ES-I3 (cell line): ENCODE measurements around the gene USO1.
"Not testable (repeated sequence)": the region's sequence is repeated elsewhere in the genome, so short reads cannot be mapped to it uniquely, and the experiment has no call there.

Experiments used
- H3K36me3 ChIP-seq: 2 replicates; pipeline ENCODE4 v1.6.1; 2013; ENCODE audit warnings: mild to moderate bottlenecking, low read length, control low read depth, moderate library complexity; ENCODE audit not compliant: insufficient read depth
- H3K4me1 ChIP-seq: 2 replicates; pipeline ENCODE4 v1.6.1; 2013; ENCODE audit warnings: mild to moderate bottlenecking, control low read depth, low read length; ENCODE audit not compliant: insufficient read depth
- H3K9ac ChIP-seq: 2 replicates; pipeline ENCODE4 v1.6.1; 2013; ENCODE audit warnings: low read depth, mild to moderate bottlenecking, low read length, moderate library complexity
- H3K9me3 ChIP-seq: 2 replicates; pipeline ENCODE4 v1.6.1; 2013; ENCODE audit warnings: mild to moderate bottlenecking, low read length, moderate library complexity; ENCODE audit not compliant: control insufficient read depth, insufficient read depth

Gene USO1

GRCh38 chr4:75724066-75724866, at the start of gene USO1:
Gene USO1, plus strand, starts transcription at chr4:75724577. Its CDS starts 243 bp downstream, at chr4:75724820.
- H3K36me3 ChIP-seq: no peaks in the 10 kb centered on the region
- peak within 1 kb of the TSS; percentile 96 for H3K9ac ChIP-seq
- H3K9me3 ChIP-seq: no peaks in the 10 kb centered on the region
- H3K4me1 ChIP-seq: peaks cover 9% of the 10 kb centered on the region; the same call in 1 of the 2 replicates

GRCh38 chr4:75675004-75675531, 49.3 kb upstream of the USO1 start:
- Histone ChIP-seq H3K9me3 (no peaks in the 10 kb centered on the region), H3K36me3 (no peaks in the 10 kb centered on the region), H3K9ac (no peak overlapping the region), H3K4me1 (peaks cover 10% of the 10 kb centered on the region; the same call in 1 of the 2 replicates)

- Histone ChIP-seq H3K36me3 (no peaks in the 10 kb centered on the region), H3K9ac (no peak overlapping the region), H3K4me1 (no peaks in the 10 kb centered on the region), H3K9me3 (no peaks in the 10 kb centered on the region)
Measured at GRCh38 chr4:75678473-75678872, 45.9 kb upstream of the USO1 start.

GRCh38 chr4:75678965-75679364, 45.4 kb upstream of the USO1 start:
- H3K36me3 ChIP-seq: no peaks in the 10 kb centered on the region
- no peaks in the 10 kb centered on the region for H3K9me3 ChIP-seq
- no peak overlapping the region for H3K9ac ChIP-seq
- no peaks in the 10 kb centered on the region for H3K4me1 ChIP-seq

- Histone ChIP-seq H3K36me3 (no peaks in the 10 kb centered on the region), H3K4me1 (no peaks in the 10 kb centered on the region), H3K9me3 (no peaks in the 10 kb centered on the region), H3K9ac (no peak overlapping the region)
Measured at GRCh38 chr4:75679876-75680575, 44.4 kb upstream of the USO1 start.

- Histone ChIP-seq H3K9me3 (peaks cover 3% of the 10 kb centered on the region; the same call in 1 of the 2 replicates), H3K4me1 (no peaks in the 10 kb centered on the region), H3K36me3 (peaks cover 7% of the 10 kb centered on the region; the same call in 1 of the 2 replicates), H3K9ac (no peak overlapping the region)
Measured at GRCh38 chr4:75683482-75684155, 40.8 kb upstream of the USO1 start.

GRCh38 chr4:75685546-75686189, 38.7 kb upstream of the USO1 start:
- no peaks in the 10 kb centered on the region for H3K4me1 ChIP-seq
- H3K36me3 ChIP-seq: peaks cover 10% of the 10 kb centered on the region; the same call in 1 of the 2 replicates
- no peak overlapping the region for H3K9ac ChIP-seq
- peaks cover 3% of the 10 kb centered on the region; the same call in 1 of the 2 replicates for H3K9me3 ChIP-seq

- Histone ChIP-seq H3K9me3 (peaks cover 3% of the 10 kb centered on the region; the same call in 1 of the 2 replicates), H3K9ac (no peak overlapping the region), H3K4me1 (no peaks in the 10 kb centered on the region), H3K36me3 (peaks cover 10% of the 10 kb centered on the region)
Measured at GRCh38 chr4:75686346-75686745, 38.0 kb upstream of the USO1 start.

- not testable (repeated sequence) for H3K9ac ChIP-seq, H3K4me1 ChIP-seq, H3K9me3 ChIP-seq, H3K36me3 ChIP-seq
Measured at GRCh38 chr4:75687125-75687524, 37.3 kb upstream of the USO1 start.

- H3K36me3 ChIP-seq: peaks cover 12% of the 10 kb centered on the region
- H3K9ac ChIP-seq, H3K4me1 ChIP-seq, H3K9me3 ChIP-seq: not testable (repeated sequence)
Measured at GRCh38 chr4:75692066-75692465, 32.3 kb upstream of the USO1 start.

- Histone ChIP-seq H3K9me3 (no peaks in the 10 kb centered on the region), H3K9ac (no peak overlapping the region), H3K36me3 (peaks cover 2% of the 10 kb centered on the region), H3K4me1 (0 out of 2 replicates have a peak, but pooled peaks cover 4% of the 10 kb centered on the region)
Measured at GRCh38 chr4:75696071-75696470, 28.3 kb upstream of the USO1 start.

- H3K4me1 ChIP-seq: 0 out of 2 replicates have a peak, but pooled peaks cover 4% of the 10 kb centered on the region
- H3K9ac ChIP-seq: no peak overlapping the region
- peaks cover 2% of the 10 kb centered on the region for H3K36me3 ChIP-seq
- no peaks in the 10 kb centered on the region for H3K9me3 ChIP-seq
Measured at GRCh38 chr4:75696581-75696980, 27.8 kb upstream of the USO1 start.

- H3K9ac ChIP-seq: no peak overlapping the region
- no peaks in the 10 kb centered on the region for H3K9me3 ChIP-seq
Measured at GRCh38 chr4:75698162-75698962, 26.0 kb upstream of the USO1 start.

More at GRCh38 chr4:75698162-75698962, 26.0 kb upstream of the USO1 start:
- H3K4me1 ChIP-seq: peaks cover 14% of the 10 kb centered on the region
- H3K36me3 ChIP-seq: peaks cover 2% of the 10 kb centered on the region; the same call in 1 of the 2 replicates
